Measurements from ENCODE around the gene CASP8.

The CASP8 gene

GRCh38 chr2:201263779-201264178, 3.4 kb downstream of the CASP8 start:
- H3K9me3 ChIP-seq (ENCODE audit: control insufficient read depth, insufficient read depth, low read length), result no peaks in the 10 kb centered on the region
- H3K27me3 ChIP-seq (ENCODE audit: control insufficient read depth, insufficient read depth, low read length), result no peaks in the 10 kb centered on the region
- H3K4me1 ChIP-seq (ENCODE audit: control insufficient read depth, insufficient read depth, low read length), result peaks cover under 1% of the 10 kb centered on the region
- H3K9ac ChIP-seq (ENCODE audit: low read depth, low read length), result no peak overlapping the region
- no peaks in the 10 kb centered on the region for H3K36me3 ChIP-seq (ENCODE audit: control insufficient read depth, insufficient read depth, low read length)
- no peak overlapping the region for H3K4me3 ChIP-seq (ENCODE audit: low read depth, low read length)

- no peak overlapping the region for H3K9ac ChIP-seq (ENCODE audit: low read depth, low read length)
- no peaks in the 10 kb centered on the region for H3K27me3 ChIP-seq (ENCODE audit: control insufficient read depth, insufficient read depth, low read length)
- H3K9me3 ChIP-seq (ENCODE audit: control insufficient read depth, insufficient read depth, low read length), result no peaks in the 10 kb centered on the region
- no peaks in the 10 kb centered on the region for H3K4me1 ChIP-seq (ENCODE audit: control insufficient read depth, insufficient read depth, low read length)
- no peak overlapping the region for H3K4me3 ChIP-seq (ENCODE audit: low read depth, low read length)
- H3K36me3 ChIP-seq (ENCODE audit: control insufficient read depth, insufficient read depth, low read length), result no peaks in the 10 kb centered on the region
These were observed 4.3 kb downstream of the CASP8 start for GRCh38 chr2:201264472-201265173.

- no peaks in the 10 kb centered on the region for H3K4me1 ChIP-seq (ENCODE audit: control insufficient read depth, insufficient read depth, low read length)
- H3K9me3 ChIP-seq (ENCODE audit: control insufficient read depth, insufficient read depth, low read length), result no peaks in the 10 kb centered on the region
- no peaks in the 10 kb centered on the region for H3K36me3 ChIP-seq (ENCODE audit: control insufficient read depth, insufficient read depth, low read length)
- no peak overlapping the region for H3K9ac ChIP-seq (ENCODE audit: low read depth, low read length)
- no peaks in the 10 kb centered on the region for H3K27me3 ChIP-seq (ENCODE audit: control insufficient read depth, insufficient read depth, low read length)
- no peak overlapping the region for H3K4me3 ChIP-seq (ENCODE audit: low read depth, low read length)
These were observed 6.3 kb downstream of the CASP8 start for GRCh38 chr2:201266629-201267028.

- no peaks in the 10 kb centered on the region for H3K4me1 ChIP-seq (ENCODE audit: control insufficient read depth, insufficient read depth, low read length)
- no peaks in the 10 kb centered on the region for H3K9me3 ChIP-seq (ENCODE audit: control insufficient read depth, insufficient read depth, low read length)
- H3K27me3 ChIP-seq (ENCODE audit: control insufficient read depth, insufficient read depth, low read length), result no peaks in the 10 kb centered on the region
- H3K9ac ChIP-seq (ENCODE audit: low read depth, low read length), result no peak overlapping the region
- H3K4me3 ChIP-seq (ENCODE audit: low read depth, low read length), result no peak overlapping the region
- no peaks in the 10 kb centered on the region for H3K36me3 ChIP-seq (ENCODE audit: control insufficient read depth, insufficient read depth, low read length)
These were observed 7.1 kb downstream of the CASP8 start for GRCh38 chr2:201267278-201268030.

- Histone ChIP-seq H3K9ac (ENCODE audit: low read depth, low read length) (no peak overlapping the region), H3K4me3 (ENCODE audit: low read depth, low read length) (no peak overlapping the region), H3K27me3 (ENCODE audit: control insufficient read depth, insufficient read depth, low read length) (no peaks in the 10 kb centered on the region), H3K9me3 (ENCODE audit: control insufficient read depth, insufficient read depth, low read length) (no peaks in the 10 kb centered on the region), H3K4me1 (ENCODE audit: control insufficient read depth, insufficient read depth, low read length) (no peaks in the 10 kb centered on the region), H3K36me3 (ENCODE audit: control insufficient read depth, insufficient read depth, low read length) (no peaks in the 10 kb centered on the region)
These were observed 9.4 kb downstream of the CASP8 start for GRCh38 chr2:201269764-201270163.

- no peaks in the 10 kb centered on the region for H3K36me3 ChIP-seq (ENCODE audit: control insufficient read depth, insufficient read depth, low read length)
- no peak overlapping the region for H3K4me3 ChIP-seq (ENCODE audit: low read depth, low read length)
- no peaks in the 10 kb centered on the region for H3K9me3 ChIP-seq (ENCODE audit: control insufficient read depth, insufficient read depth, low read length)
- no peaks in the 10 kb centered on the region for H3K4me1 ChIP-seq (ENCODE audit: control insufficient read depth, insufficient read depth, low read length)
- H3K27me3 ChIP-seq (ENCODE audit: control insufficient read depth, insufficient read depth, low read length), result no peaks in the 10 kb centered on the region
- H3K9ac ChIP-seq (ENCODE audit: low read depth, low read length), result no peak overlapping the region
These were observed 10.1 kb downstream of the CASP8 start for GRCh38 chr2:201270293-201271001.

GRCh38 chr2:201271917-201272316, 11.6 kb downstream of the CASP8 start:
- no peaks in the 10 kb centered on the region for H3K9me3 ChIP-seq (ENCODE audit: control insufficient read depth, insufficient read depth, low read length)
- H3K27me3 ChIP-seq (ENCODE audit: control insufficient read depth, insufficient read depth, low read length), result no peaks in the 10 kb centered on the region
- no peaks in the 10 kb centered on the region for H3K4me1 ChIP-seq (ENCODE audit: control insufficient read depth, insufficient read depth, low read length)
- no peak overlapping the region for H3K9ac ChIP-seq (ENCODE audit: low read depth, low read length)
- H3K4me3 ChIP-seq (ENCODE audit: low read depth, low read length), result no peak overlapping the region
- H3K36me3 ChIP-seq (ENCODE audit: control insufficient read depth, insufficient read depth, low read length), result no peaks in the 10 kb centered on the region

- H3K4me1 ChIP-seq (ENCODE audit: control insufficient read depth, insufficient read depth, low read length), result no peaks in the 10 kb centered on the region
- H3K36me3 ChIP-seq (ENCODE audit: control insufficient read depth, insufficient read depth, low read length), result no peaks in the 10 kb centered on the region
- no peak overlapping the region for H3K9ac ChIP-seq (ENCODE audit: low read depth, low read length)
- H3K27me3 ChIP-seq (ENCODE audit: control insufficient read depth, insufficient read depth, low read length), result no peaks in the 10 kb centered on the region
- no peak overlapping the region for H3K4me3 ChIP-seq (ENCODE audit: low read depth, low read length)
- H3K9me3 ChIP-seq (ENCODE audit: control insufficient read depth, insufficient read depth, low read length), result no peaks in the 10 kb centered on the region
These were observed 13.1 kb downstream of the CASP8 start for GRCh38 chr2:201273330-201273983.

GRCh38 chr2:201275069-201275468, 14.7 kb downstream of the CASP8 start:
- no peaks in the 10 kb centered on the region for H3K36me3 ChIP-seq (ENCODE audit: control insufficient read depth, insufficient read depth, low read length)
- no peaks in the 10 kb centered on the region for H3K4me1 ChIP-seq (ENCODE audit: control insufficient read depth, insufficient read depth, low read length)
- H3K9me3 ChIP-seq (ENCODE audit: control insufficient read depth, insufficient read depth, low read length), result no peaks in the 10 kb centered on the region
- no peaks in the 10 kb centered on the region for H3K27me3 ChIP-seq (ENCODE audit: control insufficient read depth, insufficient read depth, low read length)
- H3K4me3 ChIP-seq (ENCODE audit: low read depth, low read length), result no peak overlapping the region
- no peak overlapping the region for H3K9ac ChIP-seq (ENCODE audit: low read depth, low read length)

GRCh38 chr2:201275990-201276389, 15.7 kb downstream of the CASP8 start:
- H3K4me1 ChIP-seq (ENCODE audit: control insufficient read depth, insufficient read depth, low read length), result no peaks in the 10 kb centered on the region
- H3K27me3 ChIP-seq (ENCODE audit: control insufficient read depth, insufficient read depth, low read length), result no peaks in the 10 kb centered on the region
- no peaks in the 10 kb centered on the region for H3K9me3 ChIP-seq (ENCODE audit: control insufficient read depth, insufficient read depth, low read length)
- no peaks in the 10 kb centered on the region for H3K36me3 ChIP-seq (ENCODE audit: control insufficient read depth, insufficient read depth, low read length)
- H3K4me3 ChIP-seq (ENCODE audit: low read depth, low read length), result no peak overlapping the region
- H3K9ac ChIP-seq (ENCODE audit: low read depth, low read length), result no peak overlapping the region

GRCh38 chr2:201276511-201276910, 16.2 kb downstream of the CASP8 start:
- Histone ChIP-seq H3K4me3 (ENCODE audit: low read depth, low read length) (no peak overlapping the region), H3K9me3 (ENCODE audit: control insufficient read depth, insufficient read depth, low read length) (no peaks in the 10 kb centered on the region), H3K4me1 (ENCODE audit: control insufficient read depth, insufficient read depth, low read length) (no peaks in the 10 kb centered on the region), H3K36me3 (ENCODE audit: control insufficient read depth, insufficient read depth, low read length) (no peaks in the 10 kb centered on the region), H3K27me3 (ENCODE audit: control insufficient read depth, insufficient read depth, low read length) (no peaks in the 10 kb centered on the region), H3K9ac (ENCODE audit: low read depth, low read length) (no peak overlapping the region)
